WTC11 (cell line): ENCODE data around the gene EVC. TPM values are rescaled to one million over a fixed set of nuclear protein-coding genes. Genes with fewer than 3 reads are reported as not detected.
A peak's percentile ranks its signal among the peaks of the same experiment; 100 is the strongest.

ENCODE experiments used
- ATAC-seq: fragments of 200-7000 bp; cut with Tn5 transposase; 2 replicates; pipeline ENCODE4 v1.10.0; 2021; ENCODE audit warnings: mild to moderate bottlenecking, moderate library complexity
- CTCF ChIA-PET: fragments of 300-600 bp; sonication (Branson Sonifier 250); formaldehyde crosslinking; loops from one replicate; lab custom pipeline; 2021; ENCODE audit warnings: antibody characterized with exemption; lab: Charles Lee
- POLR2A ChIA-PET: fragments of 350-600 bp; sonication (Branson Sonifier 250); formaldehyde crosslinking; loops from one replicate; lab custom pipeline; 2021; ENCODE audit warnings: antibody characterized with exemption; lab: Charles Lee
- DNase-seq: peaks from one replicate; pipeline ENCODE4 v3.0.0; 2021; ENCODE audit warnings: low spot score
- H3K27ac Mint-ChIP-seq: 2 replicates; pipeline ENCODE4 v1.8.0; 2021; ENCODE audit warnings: mixed read lengths
- H3K27me3 Mint-ChIP-seq: 2 replicates; pipeline ENCODE4 v1.8.0; 2021; ENCODE audit warnings: low read depth, mild to moderate bottlenecking, moderate library complexity, mixed read lengths
- H3K36me3 Mint-ChIP-seq: 2 replicates; pipeline ENCODE4 v1.8.0; 2021; ENCODE audit warnings: mixed read lengths
- H3K4me1 Mint-ChIP-seq: 2 replicates; pipeline ENCODE4 v1.8.0; 2022; ENCODE audit warnings: mixed read lengths
- H3K4me3 Mint-ChIP-seq: 2 replicates; pipeline ENCODE4 v1.8.0; 2021; ENCODE audit warnings: mild to moderate bottlenecking, moderate library complexity, mixed read lengths
- H3K9me3 Mint-ChIP-seq: 2 replicates; pipeline ENCODE4 v1.8.0; 2021; ENCODE audit warnings: mixed read lengths
- E2F1 ChIP-seq: sonication (generic); formaldehyde crosslinking; IDR thresholded peaks from 2 replicates; pipeline ENCODE4 v1.8.0; 2022; ENCODE audit warnings: mild to moderate bottlenecking, missing genetic modification reagents
- E2F4 ChIP-seq: sonication (generic); formaldehyde crosslinking; IDR thresholded peaks from 2 replicates; pipeline ENCODE4 v1.8.1; 2022; ENCODE audit warnings: low read depth, mild to moderate bottlenecking, moderate library complexity, missing genetic modification reagents, borderline replicate concordance
- ELF4 ChIP-seq: sonication (generic); formaldehyde crosslinking; IDR thresholded peaks from 2 replicates; pipeline ENCODE4 v1.8.1; 2022; ENCODE audit warnings: low read depth, mild to moderate bottlenecking, moderate library complexity, missing genetic modification reagents
- EMX1 ChIP-seq: fragments of 250-450 bp; sonication (Bioruptor Pico); IDR thresholded peaks from 2 replicates; pipeline ENCODE4 v1.8.0; 2021; ENCODE audit warnings: mild to moderate bottlenecking
- ESRRA ChIP-seq: sonication (generic); formaldehyde crosslinking; IDR thresholded peaks from 2 replicates; pipeline ENCODE4 v1.8.1; 2022; ENCODE audit warnings: mild to moderate bottlenecking, missing genetic modification reagents, borderline replicate concordance
- FOXJ3 ChIP-seq: sonication (generic); formaldehyde crosslinking; IDR thresholded peaks from 2 replicates; pipeline ENCODE4 v1.9.0; 2021; ENCODE audit warnings: missing genetic modification reagents, mild to moderate bottlenecking, borderline replicate concordance
- FOXK1 ChIP-seq: sonication (generic); formaldehyde crosslinking; IDR thresholded peaks from 2 replicates; pipeline ENCODE4 v1.8.0; 2022; ENCODE audit warnings: mild to moderate bottlenecking, moderate library complexity, missing genetic modification reagents
- GABPB1 ChIP-seq: sonication (generic); formaldehyde crosslinking; IDR thresholded peaks from 2 replicates; pipeline ENCODE4 v1.8.1; 2023; ENCODE audit warnings: mild to moderate bottlenecking, missing genetic modification reagents
- GTF2I ChIP-seq: fragments of 250-450 bp; sonication (Bioruptor Pico); conservative IDR thresholded peaks from 2 replicates; pipeline ENCODE4 v1.4.0; 2021; ENCODE audit warnings: mild to moderate bottlenecking
- JAZF1 ChIP-seq: fragments of 250-450 bp; sonication (Bioruptor Pico); IDR thresholded peaks from 2 replicates; pipeline ENCODE4 v1.9.0; 2021; ENCODE audit warnings: moderate library complexity, mild to moderate bottlenecking, inconsistent platforms
- JUN ChIP-seq: sonication (generic); formaldehyde crosslinking; IDR thresholded peaks from 2 replicates; pipeline ENCODE4 v1.8.0; 2023; ENCODE audit warnings: mild to moderate bottlenecking, missing genetic modification reagents
- KAT7 ChIP-seq: sonication (generic); formaldehyde crosslinking; IDR thresholded peaks from 2 replicates; pipeline ENCODE4 v1.8.1; 2023; ENCODE audit warnings: missing genetic modification reagents, mild to moderate bottlenecking, borderline replicate concordance
- MLX ChIP-seq: sonication (generic); formaldehyde crosslinking; IDR thresholded peaks from 2 replicates; pipeline ENCODE4 v1.8.1; 2023; ENCODE audit warnings: mild to moderate bottlenecking, missing genetic modification reagents, moderate library complexity
- NFE2L1 ChIP-seq: sonication (generic); formaldehyde crosslinking; IDR thresholded peaks from 2 replicates; pipeline ENCODE4 v1.8.1; 2023; ENCODE audit warnings: missing genetic modification reagents
- OVOL2 ChIP-seq: fragments of 250-450 bp; sonication (Bioruptor Pico); IDR thresholded peaks from 2 replicates; pipeline ENCODE4 v1.9.0; 2021; ENCODE audit warnings: mild to moderate bottlenecking, borderline replicate concordance
- SOX15 ChIP-seq: fragments of 250-450 bp; sonication (Bioruptor Pico); IDR thresholded peaks from 2 replicates; pipeline ENCODE4 v1.9.0; 2021; ENCODE audit warnings: mild to moderate bottlenecking
- TEAD4 ChIP-seq: sonication (generic); formaldehyde crosslinking; IDR thresholded peaks from 2 replicates; pipeline ENCODE4 v1.8.0; 2022; ENCODE audit warnings: mild to moderate bottlenecking, missing genetic modification reagents
- USF1 ChIP-seq: sonication (generic); formaldehyde crosslinking; IDR thresholded peaks from 2 replicates; pipeline ENCODE4 v1.8.0; 2022; ENCODE audit warnings: mild to moderate bottlenecking, missing genetic modification reagents
- ZNF121 ChIP-seq: sonication (generic); formaldehyde crosslinking; IDR thresholded peaks from 2 replicates; pipeline ENCODE4 v1.8.0; 2023; ENCODE audit warnings: missing genetic modification reagents
- ZNF138 ChIP-seq: sonication (generic); formaldehyde crosslinking; conservative IDR thresholded peaks from 2 replicates; pipeline ENCODE4 v1.8.1; 2022; ENCODE audit warnings: mild to moderate bottlenecking, moderate library complexity, missing genetic modification reagents
- ZNF219 ChIP-seq: sonication (generic); formaldehyde crosslinking; IDR thresholded peaks from 2 replicates; pipeline ENCODE4 v1.8.0; 2023; ENCODE audit warnings: missing genetic modification reagents, mild to moderate bottlenecking, borderline replicate concordance
- ZNF263 ChIP-seq: sonication (generic); formaldehyde crosslinking; IDR thresholded peaks from 2 replicates; pipeline ENCODE4 v1.8.1; 2022; ENCODE audit warnings: low read depth, mild to moderate bottlenecking, moderate library complexity, missing genetic modification reagents
- ZNF532 ChIP-seq: fragments of 250-450 bp; sonication (Bioruptor Pico); IDR thresholded peaks from 2 replicates; pipeline ENCODE4 v1.9.0; 2021; ENCODE audit warnings: mild to moderate bottlenecking, borderline replicate concordance
- total RNA-seq: library from RNA; stranded (reverse); gene quantifications from 3 replicates; pipeline ENCODE4 v1.2.3, GENCODE V29; 2021

Gene EVC
- total RNA-seq, 1 experiment from 2014 or later: 12.5 TPM

- H3K27ac Mint-ChIP-seq: no peak overlapping the region
- H3K36me3 Mint-ChIP-seq: peaks cover 37% of the 10 kb centered on the region
- no peak for TF ChIP-seq ELF4 (CRISPR knock-in tag)
- no peak for TF ChIP-seq ZNF219 (CRISPR knock-in tag)
- TF ChIP-seq GTF2I: no peak
- ChIA-PET POLR2A (no interaction called here), CTCF (no interaction called here)
- H3K4me1 Mint-ChIP-seq: no peaks in the 10 kb centered on the region
- H3K4me3 Mint-ChIP-seq: no peak overlapping the region
- no peak for ATAC-seq
- no peaks in the 10 kb centered on the region; the same call in 1 of the 2 replicates for H3K27me3 Mint-ChIP-seq
- no peak for DNase-seq
- H3K9me3 Mint-ChIP-seq: peaks cover 15% of the 10 kb centered on the region
Measured at GRCh38 chr4:5666741-5667140, 44.3 kb upstream of the EVC start.

GRCh38 chr4:5676763-5677162 is 34.2 kb upstream of the EVC start:
- H3K27me3 Mint-ChIP-seq: no peaks in the 10 kb centered on the region
- ChIA-PET CTCF (interaction anchor here (0.5 to 1.1 kb wide), 2 partner anchors 113 to 275 kb away, joined by 3 read pairs; no protein-coding TSS in a partner anchor), POLR2A (no interaction called here)
- no peaks in the 10 kb centered on the region for H3K9me3 Mint-ChIP-seq
- H3K4me1 Mint-ChIP-seq: no peaks in the 10 kb centered on the region
- no peak overlapping the region for H3K27ac Mint-ChIP-seq
- H3K36me3 Mint-ChIP-seq: no peaks in the 10 kb centered on the region; the same call in 1 of the 2 replicates
- DNase-seq (no peak), ATAC-seq (no peak)
- no peak overlapping the region for H3K4me3 Mint-ChIP-seq
- TF ChIP-seq E2F4 (CRISPR knock-in tag) (no peak), ZNF138 (CRISPR knock-in tag) (no peak), FOXK1 (CRISPR knock-in tag) (no peak), SOX15 (no peak), MLX (CRISPR knock-in tag) (no peak), USF1 (CRISPR knock-in tag) (no peak), ZNF263 (no peak)

GRCh38 chr4:5678977-5679376 is 32.0 kb upstream of the EVC start:
- peaks cover 1% of the 10 kb centered on the region for H3K36me3 Mint-ChIP-seq
- H3K4me3 Mint-ChIP-seq: no peak overlapping the region
- CTCF ChIA-PET: no interaction called here
- DNase-seq: no peak
- no peak for ATAC-seq
- peaks cover 6% of the 10 kb centered on the region; the same call in 1 of the 2 replicates for H3K4me1 Mint-ChIP-seq
- no peak overlapping the region for H3K27ac Mint-ChIP-seq
- no peak for TF ChIP-seq FOXJ3 (CRISPR knock-in tag)
- no peak for TF ChIP-seq JUN
- no peak for TF ChIP-seq SOX15
- no peak for TF ChIP-seq NFE2L1 (CRISPR knock-in tag)
- H3K9me3 Mint-ChIP-seq: no peaks in the 10 kb centered on the region
- H3K27me3 Mint-ChIP-seq: no peaks in the 10 kb centered on the region
- POLR2A ChIA-PET: no interaction called here

GRCh38 chr4:5683566-5683965 is 27.4 kb upstream of the EVC start:
- DNase-seq (no peak), ATAC-seq (no peak)
- ChIA-PET POLR2A (no interaction called here), CTCF (interaction anchor here (0.9 to 1.0 kb wide), 2 partner anchors 25 to 129 kb away, joined by 3 to 5 read pairs; partner anchors contain the start of gene EVC2)
- H3K27me3 Mint-ChIP-seq: no peaks in the 10 kb centered on the region
- peaks cover 28% of the 10 kb centered on the region for H3K36me3 Mint-ChIP-seq
- H3K9me3 Mint-ChIP-seq: no peaks in the 10 kb centered on the region
- H3K27ac Mint-ChIP-seq: peak overlapping the region; percentile 41
- H3K4me3 Mint-ChIP-seq: no peak overlapping the region
- H3K4me1 Mint-ChIP-seq: peaks cover 6% of the 10 kb centered on the region; the same call in 1 of the 2 replicates
- no peak for TF ChIP-seq EMX1
- no peak for TF ChIP-seq NFE2L1 (CRISPR knock-in tag)
- TF ChIP-seq GABPB1: no peak
- TF ChIP-seq E2F1 (CRISPR knock-in tag): no peak
- no peak for TF ChIP-seq ESRRA (CRISPR knock-in tag)
- no peak for TF ChIP-seq ELF4 (CRISPR knock-in tag)
- no peak for TF ChIP-seq KAT7 (CRISPR knock-in tag)
- no peak for TF ChIP-seq OVOL2 (CRISPR knock-in tag)
- no peak for TF ChIP-seq ZNF532 (CRISPR knock-in tag)
- no peak for TF ChIP-seq ZNF121 (CRISPR knock-in tag)
- no peak for TF ChIP-seq TEAD4 (CRISPR knock-in tag)
- no peak for TF ChIP-seq JUN
- no peak for TF ChIP-seq JAZF1 (CRISPR knock-in tag)
